Right atrium auricular region (tissue), 2 donors: ENCODE results near the gene TTC9. TPM values are rescaled to one million over a fixed set of nuclear protein-coding genes. Genes with fewer than 3 reads are reported as not detected.

Source experiments
- total RNA-seq, 2 donors: library from RNA; depleted of rRNA; stranded (reverse); fragments of >200 nt; gene quantifications; one replicate each; pipeline ENCODE4 v1.1.0, GENCODE V29; 2016

Gene TTC9
- total RNA-seq, 2 donors from 2014 or later: 2.2 to 5.3 TPM

Other genes with a start within 250 kb of the TTC9 start
- 10 to 100 TPM; 19.3 to 37.2 TPM for gene SYNJ2BP, start 224.8 kb upstream of the TTC9 start, total RNA-seq
- gene ADAM21, start 189.7 kb upstream of the TTC9 start, total RNA-seq: under 1 TPM; 0.35 to 0.41 TPM
- under 1 TPM; 0.43 to 0.59 TPM for gene ADAM20, start 106.9 kb upstream of the TTC9 start, total RNA-seq
- gene MED6, start 41.3 kb upstream of the TTC9 start, total RNA-seq: 10 to 100 TPM; 12.1 to 17.9 TPM
- gene MAP3K9, start 167.6 kb downstream of the TTC9 start, total RNA-seq: 1 to 10 TPM; 1.6 to 3.2 TPM